ENCODE measurements around the gene PLA2G2D. TPM values are rescaled to one million over a fixed set of nuclear protein-coding genes. Genes with fewer than 3 reads are reported as not detected.

The PLA2G2D gene
- total RNA-seq, 1 experiment from 2014 or later = not detected

DNA sequence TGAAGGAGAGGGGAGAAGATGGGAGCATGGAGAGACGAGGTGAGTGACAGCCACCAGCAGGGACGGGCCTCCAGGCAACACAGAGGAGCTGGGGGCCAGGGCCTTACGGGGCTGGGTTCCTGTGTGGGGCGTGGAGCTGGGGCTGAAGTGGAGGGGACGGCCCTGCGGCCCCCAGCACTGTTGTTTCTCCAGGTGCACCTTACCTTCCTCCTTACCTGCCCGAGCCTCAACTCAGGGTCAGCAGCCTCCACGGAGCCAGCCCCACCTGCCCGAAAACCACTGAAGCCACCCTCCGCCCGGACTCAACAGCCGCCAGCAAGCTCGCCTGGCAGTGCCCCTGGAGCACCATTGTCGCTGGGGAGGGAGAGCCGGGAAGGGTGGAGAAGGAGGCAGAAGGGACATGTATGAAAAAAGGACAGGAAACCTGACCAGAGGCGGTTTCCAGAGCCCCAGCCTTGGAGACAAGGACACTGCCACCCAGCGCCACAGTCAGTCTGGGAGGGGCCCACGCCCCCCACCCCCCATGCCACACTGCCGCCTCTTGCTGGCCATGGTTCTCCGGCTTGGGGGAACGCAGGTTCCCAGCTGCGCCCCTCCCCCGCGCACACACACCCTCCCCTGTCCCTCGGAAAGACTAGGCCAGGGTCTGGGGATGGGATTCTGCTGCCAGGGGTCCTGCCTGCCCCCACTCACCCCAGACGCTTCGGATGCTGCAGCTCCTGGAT is 30.4 kb upstream of the PLA2G2D start:
- Histone ChIP-seq H3T11ph (ENCODE audit: low read length) (no peak overlapping the region), H3K4ac (ENCODE audit: low read depth, low read length) (no peak overlapping the region), H3K79me1 (ENCODE audit: insufficient read depth, low read depth, low read length, poor library complexity, severe bottlenecking) (no peaks in the 10 kb centered on the region), H3K23me2 (ENCODE audit: insufficient read length, low read depth, low read length, poor library complexity, severe bottlenecking) (peaks cover 9% of the 10 kb centered on the region), H3K27me3 (ENCODE audit: insufficient read depth, low read length) (no peaks in the 10 kb centered on the region), H2BK20ac (ENCODE audit: low read depth, low read length, poor library complexity, severe bottlenecking) (no peak overlapping the region), H3K4me2 (ENCODE audit: insufficient read depth, insufficient read length, low read length) (no peak overlapping the region), H3K4me1 (ENCODE audit: insufficient read depth, low read length) (no peaks in the 10 kb centered on the region), H2BK15ac (ENCODE audit: low read depth, low read length) (no peak overlapping the region), H2BK5ac (ENCODE audit: insufficient read length, low read length) (no peak overlapping the region), H4K5ac (ENCODE audit: insufficient read length, low read depth, low read length) (no peak overlapping the region), H2AFZ (ENCODE audit: low read length) (no peak overlapping the region), H3K9me3 (ENCODE audit: control insufficient read depth, low read depth, low read length) (no peaks in the 10 kb centered on the region), H3K27ac (ENCODE audit: insufficient read length, low read depth, low read length) (no peak overlapping the region), H4K20me1 (ENCODE audit: control insufficient read depth, insufficient read depth, insufficient read length) (no peaks in the 10 kb centered on the region), H4K91ac (ENCODE audit: insufficient read length, low read depth, low read length) (no peak overlapping the region), H3K18ac (ENCODE audit: insufficient read length, low read depth, low read length) (no peak overlapping the region), H3K79me2 (ENCODE audit: insufficient read depth, low read length) (no peaks in the 10 kb centered on the region), H3K14ac (ENCODE audit: insufficient read depth, low read length) (no peak overlapping the region), H2BK120ac (ENCODE audit: low read depth, low read length, poor library complexity, severe bottlenecking) (no peak overlapping the region), H2AK5ac (ENCODE audit: insufficient read length, low read length) (no peak overlapping the region), H3K23ac (ENCODE audit: insufficient read length, low read depth, low read length) (no peak overlapping the region), H4K8ac (replicated peaks; ENCODE audit: insufficient read length, low read depth, low read length) (no peak overlapping the region), H3K56ac (ENCODE audit: insufficient read length, low read depth, low read length) (no peak overlapping the region), H2BK12ac (ENCODE audit: insufficient read length, low read depth, low read length) (no peak overlapping the region), H3K9ac (ENCODE audit: extremely low read depth, insufficient read length, low read length) (no peak overlapping the region)
- Mint-ChIP-seq H3K4me1 (peaks cover 12 to 36% of the 10 kb centered on the region in 2 experiments), H3K27me3 (ENCODE audit: low read depth) (no peaks in the 10 kb centered on the region), H3K4me3 (no peak overlapping the region), H3K36me3 (ENCODE audit: insufficient read depth in 1 of 3, low read depth in 3 of 3) (no peaks in the 10 kb centered on the region), H3K9me3 (no peaks in the 10 kb centered on the region), H3K27ac (no peak overlapping the region)
- TF ChIP-seq, protein P1, sequence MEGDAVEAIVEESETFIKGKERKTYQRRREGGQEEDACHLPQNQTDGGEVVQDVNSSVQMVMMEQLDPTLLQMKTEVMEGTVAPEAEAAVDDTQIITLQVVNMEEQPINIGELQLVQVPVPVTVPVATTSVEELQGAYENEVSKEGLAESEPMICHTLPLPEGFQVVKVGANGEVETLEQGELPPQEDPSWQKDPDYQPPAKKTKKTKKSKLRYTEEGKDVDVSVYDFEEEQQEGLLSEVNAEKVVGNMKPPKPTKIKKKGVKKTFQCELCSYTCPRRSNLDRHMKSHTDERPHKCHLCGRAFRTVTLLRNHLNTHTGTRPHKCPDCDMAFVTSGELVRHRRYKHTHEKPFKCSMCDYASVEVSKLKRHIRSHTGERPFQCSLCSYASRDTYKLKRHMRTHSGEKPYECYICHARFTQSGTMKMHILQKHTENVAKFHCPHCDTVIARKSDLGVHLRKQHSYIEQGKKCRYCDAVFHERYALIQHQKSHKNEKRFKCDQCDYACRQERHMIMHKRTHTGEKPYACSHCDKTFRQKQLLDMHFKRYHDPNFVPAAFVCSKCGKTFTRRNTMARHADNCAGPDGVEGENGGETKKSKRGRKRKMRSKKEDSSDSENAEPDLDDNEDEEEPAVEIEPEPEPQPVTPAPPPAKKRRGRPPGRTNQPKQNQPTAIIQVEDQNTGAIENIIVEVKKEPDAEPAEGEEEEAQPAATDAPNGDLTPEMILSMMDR (conservative IDR thresholded peaks at IDR 0.05) = no peak
- no peak for DNase-seq
- no CpG with 5 or more reads among the region's 27 CpGs for WGBS (ENCODE audit: extremely low coverage, insufficient read length, low lambda C conversion rate)

All from H9 (cell line).